ENCODE results near the gene BBS2. TPM values are rescaled to one million over a fixed set of nuclear protein-coding genes. Genes with fewer than 3 reads are reported as not detected.

BBS2 gene
- total and polyA plus RNA-seq, 9 of the 15 experiments (the other 6 are each of a cell fraction or from before 2014, with no cell fraction given), result 4.2 to 22.7 (median 10.2) TPM

- peak; percentile 47; the same call in 1 of the 2 replicates for TF ChIP-seq JUND (IDR thresholded peaks at IDR 0.05; ENCODE audit: borderline replicate concordance, low read depth, low read length)
- no peak; the same call in 2 of the 3 replicates for TF ChIP-seq JUND (tag; IDR thresholded peaks at IDR 0.05; ENCODE audit: borderline replicate concordance, low read depth, low read length)
- peak; percentile 11; the same call in 1 of the 2 replicates for TF ChIP-seq MYC (IDR thresholded peaks at IDR 0.05; ENCODE audit: low read depth, low read length)
- no peak for TF ChIP-seq MYC (CRISPR knock-in tag; IDR thresholded peaks at IDR 0.05; ENCODE audit: borderline replicate concordance, low read depth)
- 0 out of 2 replicates have a peak, but pooled peaks have one; percentile 70 for TF ChIP-seq TCF7 (IDR thresholded peaks at IDR 0.05; ENCODE audit: borderline replicate concordance)
- no peak for TF ChIP-seq ZBTB26 (CRISPR knock-in tag; IDR thresholded peaks at IDR 0.05)
- TF ChIP-seq ELF1 (tag; IDR thresholded peaks at IDR 0.05), result no peak; the same call in 1 of the 2 replicates
- peak in 1 of 2 experiments; percentile 73; a peak in 2 of 4 replicates for TF ChIP-seq FOXA3 (CRISPR knock-in tag; conservative IDR thresholded peaks at IDR 0.05 in 1 of 2, IDR thresholded peaks at IDR 0.05 in 1 of 2)
- TF ChIP-seq ZC3H11A (IDR thresholded peaks at IDR 0.05; ENCODE audit: low read depth, low read length), result no peak
- TF ChIP-seq NBN (IDR thresholded peaks at IDR 0.05; ENCODE audit: low read depth), result no peak
- no peak for TF ChIP-seq SPI1 (IDR thresholded peaks at IDR 0.05; ENCODE audit: borderline replicate concordance, low read depth, low read length)
- TF ChIP-seq FOXM1 (IDR thresholded peaks at IDR 0.05; ENCODE audit: low read depth), result peak; percentile 94
- no peak for TF ChIP-seq FOXM1 (CRISPR knock-in tag; IDR thresholded peaks at IDR 0.05; ENCODE audit: low read depth)
- 0 out of 2 replicates have a peak, but pooled peaks have one; percentile 39 for TF ChIP-seq VEZF1 (CRISPR knock-in tag; IDR thresholded peaks at IDR 0.05)
- TF ChIP-seq ZNF699 (CRISPR knock-in tag; IDR thresholded peaks at IDR 0.05; ENCODE audit: insufficient replicate concordance), result no peak
- TF ChIP-seq DACH1 (IDR thresholded peaks at IDR 0.05; ENCODE audit: partially characterized antibody), result peak; percentile 24
- TF ChIP-seq MAZ (CRISPR knock-in tag; conservative IDR thresholded peaks at IDR 0.05 in 1 of 2, IDR thresholded peaks at IDR 0.05 in 1 of 2), result no peak
- no peak for TF ChIP-seq NR2C2 (CRISPR knock-in tag; IDR thresholded peaks at IDR 0.05)
- TF ChIP-seq NR2C2 (tag; IDR thresholded peaks at IDR 0.05), result peak; percentile 48; the same call in 1 of the 2 replicates
These were observed 57.6 kb downstream of the BBS2 start (continued) for GRCh38 chr16:56462064-56462796.

All from K562 (cell line).